HepG2 (cell line): ENCODE results near the gene CISH. TPM values are rescaled to one million over a fixed set of nuclear protein-coding genes. Genes with fewer than 3 reads are reported as not detected.

ENCODE experiments used
- ATAC-seq: fragments of 200-7000 bp; cut with Tn5 transposase; 3 replicates; pipeline ENCODE4 v1.9.1; 2020; ENCODE audit warnings: mild to moderate bottlenecking, moderate library complexity
- BruUV-seq: library from RNA; stranded (reverse); fragments of 400-500 nt; replicated peaks from 2 replicates; lab custom pipeline; 2021; lab: Mats Ljungman, UMichigan
- CTCF ChIA-PET: fragments of 300-600 bp; formaldehyde crosslinking; extraction: SDS; loops from one replicate; lab custom pipeline; 2021; ENCODE audit warnings: low total read pairs, inconsistent platforms, low intra/inter-chr PET ratio; lab: Yijun Ruan, JAX
- POLR2A ChIA-PET: fragments of 350-600 bp; sonication (Branson Sonifier 250); formaldehyde crosslinking; loops from one replicate; lab custom pipeline; 2020; ENCODE audit warnings: antibody characterized with exemption, inconsistent platforms; lab: Yijun Ruan, JAX
- DNase-seq: peaks from one replicate; pipeline ENCODE4 v3.0.0-alpha.2; 2015; ENCODE audit warnings: low spot score
- FAIRE-seq: peaks from 3 replicates; lab custom pipeline; 2011; peaks lifted over from hg19 to GRCh38; lab: Jason Lieb, UNC
- H2AFZ ChIP-seq: one replicate; pipeline ENCODE4 v1.6.1; 2011; ENCODE audit warnings: low read length, inconsistent platforms
- H3K27ac ChIP-seq: fragments of 300-600 bp; 3 replicates; pipeline ENCODE4 v1.8.0; 2011; ENCODE audit warnings: mixed run types, mild to moderate bottlenecking, mixed read lengths, low read length, inconsistent platforms; ENCODE audit not compliant: insufficient read depth; ENCODE audit errors: extremely low read length
- H3K27me3 ChIP-seq, 2 experiments: fragments of 200-600 bp in 1 of 2; 2 replicates in 1 of 2; 3 replicates in 1 of 2; pipeline versions ENCODE4 v1.6.0 to v1.8.0; 2011; ENCODE audit warnings: low read length in 2 of 2, mild to moderate bottlenecking in 2 of 2, moderate library complexity in 2 of 2, inconsistent platforms in 1 of 2; ENCODE audit not compliant: insufficient read depth in 2 of 2, control insufficient read depth in 1 of 2
- H3K36me3 ChIP-seq, 2 experiments: fragments of 200-600 bp in 1 of 2; replicated peaks in 1 of 2; 2 replicates in 1 of 2; 3 replicates in 1 of 2; pipeline versions ENCODE4 v1.5.1 to v1.8.0; 2011; ENCODE audit warnings: low read length in 2 of 2, inconsistent platforms in 1 of 2; ENCODE audit not compliant: insufficient read depth in 2 of 2, control insufficient read depth in 1 of 2
- H3K4me1 ChIP-seq: 2 replicates; pipeline ENCODE4 v1.5.1; 2012; ENCODE audit warnings: low read length, inconsistent platforms; ENCODE audit not compliant: insufficient read depth
- H3K4me2 ChIP-seq: 2 replicates; pipeline ENCODE4 v1.6.0; 2011; ENCODE audit warnings: low read depth, low read length, inconsistent platforms
- H3K4me3 ChIP-seq, 3 experiments: fragments of 200-600 bp in 1 of 3; sonication (generic), shearing (Covaris generic) in 1 of 3; replicated peaks in 1 of 3; 2 replicates each; pipeline ENCODE4 v1.5.1; 2011 to 2016; ENCODE audit warnings: low read length in 3 of 3, inconsistent platforms in 2 of 3, low read depth in 2 of 3, mild to moderate bottlenecking in 2 of 3, control low read depth in 1 of 3, mixed read lengths in 1 of 3; ENCODE audit not compliant: insufficient read depth in 1 of 3
- H3K79me2 ChIP-seq: one replicate; pipeline ENCODE4 v1.6.1; 2011; ENCODE audit warnings: low read length, inconsistent platforms; ENCODE audit not compliant: insufficient read depth
- H3K9ac ChIP-seq: 2 replicates; pipeline ENCODE4 v1.6.0; 2011; ENCODE audit warnings: mild to moderate bottlenecking, low read depth, low read length, inconsistent platforms; ENCODE audit not compliant: insufficient read depth
- H3K9me3 ChIP-seq: 2 replicates; pipeline ENCODE4 v1.5.1; 2012; ENCODE audit warnings: mild to moderate bottlenecking, low read length
- H4K20me1 ChIP-seq: 2 replicates; pipeline ENCODE4 v1.6.0; 2011; ENCODE audit warnings: inconsistent platforms, mild to moderate bottlenecking, low read length, moderate library complexity; ENCODE audit not compliant: insufficient read depth
- AFF4 ChIP-seq: sonication (generic); formaldehyde crosslinking; IDR thresholded peaks from 2 replicates; pipeline ENCODE4 v1.4.0; 2020; ENCODE audit warnings: missing genetic modification reagents
- BORCS8-MEF2B ChIP-seq: sonication (generic); formaldehyde crosslinking; IDR thresholded peaks from 2 replicates; pipeline ENCODE4 v1.8.0; 2022; ENCODE audit warnings: mild to moderate bottlenecking, missing genetic modification reagents
- MIER2 ChIP-seq: IDR thresholded peaks from 2 replicates; pipeline ENCODE4 v1.6.1; 2016; ENCODE audit warnings: missing biosample characterization, missing genetic modification reagents
- SNAPC2 ChIP-seq: sonication (generic); formaldehyde crosslinking; IDR thresholded peaks from 2 replicates; pipeline ENCODE4 v1.8.1; 2022; ENCODE audit warnings: mild to moderate bottlenecking, missing genetic modification reagents
- ZBED4 ChIP-seq: sonication (generic); formaldehyde crosslinking; IDR thresholded peaks from 2 replicates; pipeline ENCODE4 v1.4.0; 2020; ENCODE audit warnings: missing genetic modification reagents, borderline replicate concordance
- ZNF225 ChIP-seq: sonication (generic); formaldehyde crosslinking; IDR thresholded peaks from 2 replicates; pipeline ENCODE4 v1.4.0; 2020; ENCODE audit warnings: mild to moderate bottlenecking, missing genetic modification reagents
- ZNF280B ChIP-seq: sonication (generic); formaldehyde crosslinking; IDR thresholded peaks from 2 replicates; pipeline ENCODE4 v1.5.0; 2020; ENCODE audit warnings: missing genetic modification reagents, mild to moderate bottlenecking, borderline replicate concordance
- ZNF331 ChIP-seq: sonication (generic); formaldehyde crosslinking; IDR thresholded peaks from 2 replicates; pipeline ENCODE4 v1.4.0; 2020; ENCODE audit warnings: missing genetic modification reagents
- ZNF687 ChIP-seq: sonication (generic); formaldehyde crosslinking; IDR thresholded peaks from 2 replicates; pipeline ENCODE4 v1.5.1; 2020; ENCODE audit warnings: mild to moderate bottlenecking, missing genetic modification reagents, moderate library complexity
- WGBS: methylation state at CpG from one replicate; pipeline ENCODE4 v1.1.6; 2017; ENCODE audit warnings: low lambda C conversion rate; 5-methylcytosine and 5-hydroxymethylcytosine counted together
- in situ Hi-C: cut with HindIII; loops from 2 replicates; pipeline ENCODE4 v1.10.0; 2017; ENCODE audit warnings: low pct_unique_long_range_greater_than_20kb; ENCODE audit not compliant: extremely low pct_ligation_motif_present
- intact Hi-C: fragments of 100-400 bp; cut with micrococcal nuclease; formaldehyde crosslinking; loops from one replicate; pipeline ENCODE4 v1.10.0; 2022; ENCODE audit not compliant: unreplicated experiment
- polyA plus RNA-seq, 8 experiments: library from polyadenylated mRNA; depleted of rRNA in 3 of 8; stranded (reverse) in 7 of 8; unstranded in 1 of 8; fragments of >200 nt; fragmentation: Illumina TruSeq in 4 of 8; extraction: Trizol in 4 of 8; gene quantifications; 2 replicates each; pipeline versions ENCODE4 v1.2.1 to v1.2.3, GENCODE V29; 2011 to 2016; ENCODE audit warnings: low read depth in 4 of 8, missing spikeins in 1 of 8, mixed read lengths in 1 of 8; ENCODE audit not compliant: insufficient read depth in 1 of 8
- total RNA-seq, 5 experiments: library from RNA; depleted of rRNA; stranded (reverse); fragments of >200 nt; fragmentation: Illumina TruSeq; extraction: Trizol; gene quantifications; 2 replicates each; pipeline ENCODE4 v1.2.3, GENCODE V29; 2016; ENCODE audit warnings: low read depth in 1 of 5

Gene CISH
- total and polyA plus RNA-seq, 2 of the 13 experiments (the other 11 are each of a cell fraction or from before 2014, with no cell fraction given) = 0.91 to 1.5 TPM

GRCh38 chr3:50581459-50581842, 30.1 kb downstream of the CISH start:
- no peak overlapping the region for H3K9ac ChIP-seq
- H3K9me3 ChIP-seq = no peaks in the 10 kb centered on the region
- BruUV-seq = no TSS peak
- no peak for FAIRE-seq
- in situ Hi-C loops (no loop called here), intact Hi-C loops (no loop called here)
- H4K20me1 ChIP-seq = no peaks in the 10 kb centered on the region
- TF ChIP-seq ZBED4 (no peak), ZNF280B (CRISPR knock-in tag) (no peak), SNAPC2 (CRISPR knock-in tag) (no peak), ZNF687 (CRISPR knock-in tag) (no peak), MIER2 (CRISPR knock-in tag) (no peak), ZNF225 (CRISPR knock-in tag) (no peak), BORCS8-MEF2B (CRISPR knock-in tag) (no peak), ZNF331 (CRISPR knock-in tag) (no peak), AFF4 (CRISPR knock-in tag) (no peak)
- peaks cover 52% of the 10 kb centered on the region for H3K4me1 ChIP-seq
- H3K36me3 ChIP-seq = no peaks in the 10 kb centered on the region; a peak in 2 of 5 replicates
- no peak for ATAC-seq
- H2AFZ ChIP-seq = no peak overlapping the region
- no peaks in the 10 kb centered on the region for H3K79me2 ChIP-seq
- ChIA-PET POLR2A (interaction anchor here (0.7 to 4.3 kb wide), 4 partner anchors 11 to 30 kb away, joined by 3 to 20 read pairs (median 3); partner anchors contain the start of genes CISH and HEMK1), CTCF (no interaction called here)
- H3K27ac ChIP-seq = no peak overlapping the region
- H3K4me2 ChIP-seq = no peak overlapping the region
- H3K27me3 ChIP-seq = no peaks in the 10 kb centered on the region
- DNase-seq = no peak
- 100% methylated on average over 1 of the region's 2 CpGs for WGBS
- H3K4me3 ChIP-seq = no peak overlapping the region
